RWPE2 (cell line): ENCODE measurements around the gene NOS1AP.
A peak's percentile ranks its signal among the peaks of the same experiment; 100 is the strongest.
"Not testable (repeated sequence)": the region's sequence is repeated elsewhere in the genome, so short reads cannot be mapped to it uniquely, and the experiment has no call there.

Experiments used
- ATAC-seq: fragments of 200-7000 bp; cut with Tn5 transposase; 3 replicates; pipeline ENCODE4 v1.9.1; 2021; ENCODE audit warnings: low read depth
- DNase-seq: peaks from one replicate; pipeline ENCODE4 v3.0.0-alpha.2; 2020; ENCODE audit warnings: low spot score
- H3K27ac ChIP-seq: fragments of 450-650 bp; 2 replicates; pipeline ENCODE4 v1.5.1; 2017; ENCODE audit warnings: mild to moderate bottlenecking; ENCODE audit not compliant: poor library complexity, severe bottlenecking
- H3K27me3 ChIP-seq: fragments of 250-450 bp; sonication (Bioruptor Pico); 2 replicates; pipeline ENCODE4 v1.5.1; 2021; ENCODE audit warnings: mild to moderate bottlenecking, moderate library complexity; ENCODE audit not compliant: insufficient read depth, poor library complexity, severe bottlenecking
- H3K36me3 ChIP-seq: fragments of 250-450 bp; sonication (Bioruptor Pico); 2 replicates; pipeline ENCODE4 v1.5.1; 2020; ENCODE audit warnings: low read depth, mild to moderate bottlenecking, moderate library complexity
- H3K4me1 ChIP-seq: fragments of 250-450 bp; sonication (Bioruptor Pico); 2 replicates; pipeline ENCODE4 v1.5.1; 2021; ENCODE audit warnings: mild to moderate bottlenecking, moderate library complexity; ENCODE audit not compliant: insufficient read depth, poor library complexity, severe bottlenecking
- H3K4me3 ChIP-seq: fragments of 250-450 bp; sonication (Bioruptor Pico); 2 replicates; pipeline ENCODE4 v1.5.1; 2021; ENCODE audit warnings: mild to moderate bottlenecking, moderate library complexity; ENCODE audit not compliant: severe bottlenecking
- H3K9me3 ChIP-seq: fragments of 250-450 bp; sonication (Bioruptor Pico); 2 replicates; pipeline ENCODE4 v1.5.1; 2021; ENCODE audit warnings: mild to moderate bottlenecking, moderate library complexity; ENCODE audit not compliant: severe bottlenecking
- CTCF ChIP-seq: fragments of 450-650 bp; IDR thresholded peaks from one replicate; pipeline ENCODE4 v1.5.1; 2017; ENCODE audit warnings: mild to moderate bottlenecking, moderate library complexity; ENCODE audit not compliant: poor library complexity, severe bottlenecking

Gene NOS1AP

GRCh38 chr1:162196387-162196786 lies 126.9 kb downstream of the NOS1AP start:
- Histone ChIP-seq H3K36me3 (no peaks in the 10 kb centered on the region), H3K27ac (no peak overlapping the region), H3K27me3 (no peaks in the 10 kb centered on the region), H3K4me3 (no peak overlapping the region), H3K4me1 (no peaks in the 10 kb centered on the region), H3K9me3 (no peaks in the 10 kb centered on the region)
- ATAC-seq (no peak), DNase-seq (no peak)
- TF ChIP-seq CTCF = no peak

- H3K4me1 ChIP-seq = no peaks in the 10 kb centered on the region
- H3K4me3 ChIP-seq = no peak overlapping the region
- no peaks in the 10 kb centered on the region for H3K36me3 ChIP-seq
- H3K27me3 ChIP-seq = no peaks in the 10 kb centered on the region
- H3K27ac ChIP-seq = no peak overlapping the region
- DNase-seq = no peak
- H3K9me3 ChIP-seq = no peaks in the 10 kb centered on the region
- ATAC-seq = no peak
- TF ChIP-seq CTCF = no peak
These were observed 127.6 kb downstream of the NOS1AP start for GRCh38 chr1:162197041-162197531.

DNA sequence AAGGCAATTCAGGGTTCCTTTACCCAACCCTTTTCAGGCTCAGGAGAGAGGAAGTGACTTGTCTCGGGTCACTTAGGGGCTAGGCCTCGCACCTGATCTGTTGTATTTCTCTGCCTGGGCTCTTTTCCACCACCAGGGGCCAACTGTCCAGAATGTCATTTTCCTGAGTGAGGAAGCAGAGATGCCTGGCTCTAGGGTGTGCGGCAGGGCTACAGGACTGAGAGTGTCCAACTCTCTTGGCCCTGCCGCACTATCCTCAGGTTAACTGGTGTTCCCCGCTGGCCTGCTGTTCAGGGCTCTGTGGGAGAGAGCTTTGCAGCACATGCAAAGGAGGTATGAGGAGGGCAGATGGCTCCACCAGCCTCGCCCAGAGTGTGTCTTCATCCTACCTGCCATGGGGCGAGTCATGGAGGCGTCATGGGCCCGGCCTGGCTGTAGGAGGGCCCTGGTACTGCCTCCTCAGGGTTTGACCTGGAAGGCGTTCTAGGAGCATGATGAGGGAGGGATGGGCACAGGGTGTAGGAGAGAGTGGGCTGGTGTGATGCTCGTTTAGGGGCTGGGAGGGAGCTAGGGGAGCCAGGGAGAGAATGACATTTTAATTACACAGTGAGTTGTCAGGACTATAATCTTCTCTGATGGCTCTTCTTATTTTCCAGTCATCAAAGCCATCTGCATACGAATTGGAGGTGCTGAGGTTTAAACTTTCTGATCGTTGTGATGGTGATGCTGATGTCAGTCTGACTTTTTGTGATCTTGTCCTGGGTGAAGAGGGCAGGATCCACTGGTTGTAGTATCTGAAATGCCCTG lies 128.3 kb downstream of the NOS1AP start:
- Histone ChIP-seq H3K4me3 (no peak overlapping the region), H3K4me1 (no peaks in the 10 kb centered on the region), H3K36me3 (no peaks in the 10 kb centered on the region), H3K27ac (no peak overlapping the region), H3K9me3 (no peaks in the 10 kb centered on the region), H3K27me3 (no peaks in the 10 kb centered on the region)
- TF ChIP-seq CTCF = no peak
- DNase-seq = no peak
- peak; percentile 66 for ATAC-seq

DNA sequence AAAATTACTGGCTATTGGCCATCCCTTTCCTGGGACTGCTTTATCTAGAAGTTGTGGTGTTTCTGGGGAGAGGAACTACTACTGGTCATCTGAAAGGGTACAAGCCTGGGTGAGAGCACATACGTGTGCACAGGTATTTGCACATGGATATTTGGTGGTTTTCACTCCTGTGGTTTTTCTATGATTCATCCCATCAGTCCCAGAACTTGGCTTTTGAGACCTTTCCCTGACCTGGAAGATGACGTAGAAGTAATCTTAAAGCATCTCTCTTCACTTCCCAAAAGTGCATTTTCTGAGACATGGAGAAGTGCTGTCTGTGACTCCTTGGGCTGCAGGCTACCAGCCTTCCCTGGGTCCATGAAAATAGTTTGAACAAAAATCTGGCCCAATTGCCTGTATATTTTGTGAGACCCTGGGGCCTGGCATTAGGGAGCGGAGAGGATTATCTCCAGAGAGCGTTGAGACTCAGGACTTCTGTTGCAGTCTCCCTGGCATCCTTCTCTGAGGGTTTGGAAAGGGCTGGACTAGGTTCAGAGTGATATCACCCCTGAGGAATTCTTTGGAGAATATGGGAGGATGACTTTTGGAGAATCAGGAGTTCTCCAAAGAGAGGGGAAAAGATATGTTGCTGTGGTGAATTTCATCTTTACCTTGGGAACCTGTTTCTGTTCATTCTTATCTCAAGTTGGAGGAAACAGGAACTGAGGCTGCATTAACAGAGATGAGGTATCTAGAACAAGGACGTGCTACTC lies 130.8 kb downstream of the NOS1AP start:
- no peak for ATAC-seq
- Histone ChIP-seq H3K4me3 (no peak overlapping the region), H3K36me3 (no peaks in the 10 kb centered on the region), H3K27me3 (no peaks in the 10 kb centered on the region), H3K9me3 (no peaks in the 10 kb centered on the region), H3K4me1 (no peaks in the 10 kb centered on the region), H3K27ac (no peak overlapping the region)
- no peak for DNase-seq
- TF ChIP-seq CTCF = no peak

DNA sequence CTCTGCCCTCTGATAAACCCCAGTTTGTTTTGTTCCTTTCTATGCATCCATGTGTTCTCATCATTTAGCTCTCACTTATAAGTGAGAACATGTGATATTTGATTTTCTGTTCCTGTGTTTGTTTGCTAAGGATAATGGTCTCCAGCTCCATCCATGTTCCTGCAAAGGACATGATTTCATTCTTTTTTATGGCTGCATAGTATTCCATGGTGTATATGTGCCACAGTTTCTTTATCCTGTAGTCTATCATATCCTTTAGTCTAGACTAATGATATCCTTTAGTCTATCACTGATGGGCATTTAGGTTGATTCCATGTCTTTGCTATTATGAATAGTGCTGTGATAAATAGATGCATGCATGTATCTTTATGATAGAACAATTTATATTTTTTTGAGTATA lies 131.6 kb downstream of the NOS1AP start:
- H3K4me1 ChIP-seq, ATAC-seq, DNase-seq, H3K27me3 ChIP-seq, H3K27ac ChIP-seq, H3K9me3 ChIP-seq, H3K4me3 ChIP-seq, H3K36me3 ChIP-seq: not testable (repeated sequence)
